ENCODE results near the gene DDX10. TPM values are rescaled to one million over a fixed set of nuclear protein-coding genes. Genes with fewer than 3 reads are reported as not detected.

DDX10 gene
- total and polyA plus RNA-seq, 2 experiments from 2014 or later, result 32.4 to 37.8 TPM

DNA sequence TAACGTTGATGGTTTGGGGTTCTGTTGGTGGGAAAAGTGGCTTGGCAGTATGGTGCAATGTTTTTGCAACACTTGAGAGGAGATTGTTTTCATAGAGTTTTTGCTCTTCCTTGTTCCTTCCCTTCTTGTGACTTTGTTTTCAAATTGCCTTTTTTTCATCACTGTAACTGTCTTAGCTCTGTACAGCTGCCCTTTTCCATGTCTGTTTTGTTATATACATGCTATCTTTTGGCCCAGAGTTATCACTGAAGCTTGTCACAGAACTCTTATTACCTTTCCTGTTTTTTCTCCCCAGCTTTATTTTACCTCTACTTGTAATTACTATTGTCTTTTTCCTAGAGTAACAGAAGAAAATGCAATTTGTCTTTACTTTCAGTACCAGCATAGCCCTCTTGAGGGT is 154.1 kb downstream of the DDX10 start:
- Histone ChIP-seq H3K4me1 (ENCODE audit: insufficient read depth) (0 out of 2 replicates have a peak, but pooled peaks cover 3% of the 10 kb centered on the region), H2AFZ (no peak overlapping the region), H3K27ac (ENCODE audit: low read depth) (no peak overlapping the region), H3K4me2 (no peak overlapping the region), H3K36me3 (ENCODE audit: insufficient read depth) (no peaks in the 10 kb centered on the region), H3F3A (replicated peaks; ENCODE audit: low read depth) (no peaks in the 10 kb centered on the region), H3K79me2 (replicated peaks; ENCODE audit: insufficient read depth) (no peaks in the 10 kb centered on the region), H3K27me3 (ENCODE audit: insufficient read depth) (no peaks in the 10 kb centered on the region), H3K9me2 (ENCODE audit: insufficient read depth) (no peaks in the 10 kb centered on the region), H4K20me1 (replicated peaks; ENCODE audit: insufficient read depth) (0 out of 2 replicates have a peak, but pooled peaks cover 7% of the 10 kb centered on the region), H3K4me3 (no peak overlapping the region)
- DNase-seq (ENCODE audit: low spot score), result no peak
- H3K36me3 Mint-ChIP-seq (ENCODE audit: low read depth), result no peaks in the 10 kb centered on the region
- H3K27me3 Mint-ChIP-seq (ENCODE audit: insufficient read depth, low read depth, poor library complexity), result no peaks in the 10 kb centered on the region
- H3K4me1 Mint-ChIP-seq, result peaks cover 8% of the 10 kb centered on the region; the same call in 2 of the 3 replicates
- no peaks in the 10 kb centered on the region for H3K9me3 Mint-ChIP-seq
- H3K4me3 Mint-ChIP-seq, result no peak overlapping the region
- no peak for TF ChIP-seq NANOG (IDR thresholded peaks at IDR 0.05; ENCODE audit: borderline replicate concordance)
- no peak for TF ChIP-seq ZNF462 (CRISPR knock-in tag; IDR thresholded peaks at IDR 0.05)
- no peak for TF ChIP-seq STAT1 (IDR thresholded peaks at IDR 0.05; ENCODE audit: unreplicated experiment)
- TF ChIP-seq CREB1 (CRISPR knock-in tag; IDR thresholded peaks at IDR 0.05; ENCODE audit: low read depth), result no peak
- TF ChIP-seq EZH2phosphoT487 (IDR thresholded peaks at IDR 0.05; ENCODE audit: unreplicated experiment), result no peak
- no peak for TF ChIP-seq EZH2 (IDR thresholded peaks at IDR 0.05; ENCODE audit: low read depth, unreplicated experiment)
- TF ChIP-seq ZNF331 (CRISPR knock-in tag; IDR thresholded peaks at IDR 0.05; ENCODE audit: low read depth), result no peak
- no peak for TF ChIP-seq ETS1 (IDR thresholded peaks at IDR 0.05)
- no peak for TF ChIP-seq REST (IDR thresholded peaks at IDR 0.05; ENCODE audit: unreplicated experiment)
- no peak for TF ChIP-seq POLR2AphosphoS5 (IDR thresholded peaks at IDR 0.05; ENCODE audit: low read depth)
- no peak for TF ChIP-seq JUNB (IDR thresholded peaks at IDR 0.05; ENCODE audit: unreplicated experiment)
- TF ChIP-seq ZNF114 (CRISPR knock-in tag; IDR thresholded peaks at IDR 0.05), result no peak
- TF ChIP-seq CTCF (conservative IDR thresholded peaks at IDR 0.05; ENCODE audit: low read depth in 2 of 2), result no peak
- H3K27ac Mint-ChIP-seq, result no peak overlapping the region
- no peak for ATAC-seq
